GM23338 (cell line): ENCODE data around the gene ZCCHC12. TPM values are rescaled to one million over a fixed set of nuclear protein-coding genes. Genes with fewer than 3 reads are reported as not detected.

Experiments
- ATAC-seq: fragments of 200-7000 bp; cut with Tn5 transposase; 3 replicates; pipeline ENCODE4 v1.9.1; 2020
- DNase-seq: peaks from one replicate; pipeline ENCODE4 v3.0.0-alpha.2; 2015; ENCODE audit warnings: low spot score
- H2AFZ ChIP-seq: fragments of 200-600 bp; sonication (generic); 2 replicates; pipeline ENCODE4 v1.8.0; 2016; ENCODE audit warnings: antibody characterized with exemption, mild to moderate bottlenecking, moderate library complexity
- H3F3A ChIP-seq: fragments of 200-600 bp; sonication (generic); replicated peaks from 2 replicates; pipeline ENCODE4 v1.8.0; 2017; ENCODE audit warnings: antibody characterized with exemption, mixed run types, low read depth
- H3K27ac ChIP-seq: fragments of 200-600 bp; sonication (generic); 2 replicates; pipeline ENCODE4 v1.6.1; 2016; ENCODE audit warnings: low read depth
- H3K27me3 ChIP-seq: fragments of 200-600 bp; sonication (generic); 2 replicates; pipeline ENCODE4 v1.8.0; 2016; ENCODE audit warnings: mild to moderate bottlenecking, mixed run types, moderate library complexity; ENCODE audit not compliant: insufficient read depth
- H3K36me3 ChIP-seq: fragments of 200-600 bp; sonication (generic); 2 replicates; pipeline ENCODE4 v1.8.0; 2016; ENCODE audit warnings: mild to moderate bottlenecking; ENCODE audit not compliant: insufficient read depth
- H3K4me1 ChIP-seq: fragments of 200-600 bp; sonication (generic); 2 replicates; pipeline ENCODE4 v1.8.0; 2016; ENCODE audit warnings: mild to moderate bottlenecking, moderate library complexity; ENCODE audit not compliant: insufficient read depth
- H3K4me2 ChIP-seq: fragments of 200-600 bp; sonication (generic); 2 replicates; pipeline ENCODE4 v1.7.1; 2017; ENCODE audit warnings: mixed run types
- H3K4me3 ChIP-seq: fragments of 200-600 bp; sonication (generic); 2 replicates; pipeline ENCODE4 v1.6.1; 2016; ENCODE audit warnings: mixed run types
- H3K79me2 ChIP-seq: fragments of 200-600 bp; sonication (generic); replicated peaks from 2 replicates; pipeline ENCODE4 v1.8.0; 2017; ENCODE audit warnings: mild to moderate bottlenecking; ENCODE audit not compliant: insufficient read depth
- H3K9me2 ChIP-seq: fragments of 200-600 bp; sonication (generic); 2 replicates; pipeline ENCODE4 v1.8.0; 2017; ENCODE audit not compliant: insufficient read depth
- H4K20me1 ChIP-seq: fragments of 200-600 bp; sonication (generic); replicated peaks from 2 replicates; pipeline ENCODE4 v1.8.0; 2017; ENCODE audit warnings: mild to moderate bottlenecking; ENCODE audit not compliant: insufficient read depth
- H3K27ac Mint-ChIP-seq: 2 replicates; pipeline ENCODE4 v1.8.0; 2020; ENCODE audit warnings: inconsistent platforms, mild to moderate bottlenecking, moderate library complexity, mixed read lengths
- H3K27me3 Mint-ChIP-seq: 3 replicates; pipeline ENCODE4 v1.8.0; 2022; ENCODE audit warnings: low read depth, mild to moderate bottlenecking, moderate library complexity, mixed read lengths, inconsistent platforms; ENCODE audit not compliant: insufficient read depth, poor library complexity
- H3K36me3 Mint-ChIP-seq: 3 replicates; pipeline ENCODE4 v1.8.0; 2021; ENCODE audit warnings: low read depth, mild to moderate bottlenecking, inconsistent platforms, moderate library complexity, mixed read lengths
- H3K4me1 Mint-ChIP-seq: 3 replicates; pipeline ENCODE4 v1.8.0; 2020; ENCODE audit warnings: mild to moderate bottlenecking, inconsistent platforms, mixed read lengths
- H3K4me3 Mint-ChIP-seq: 3 replicates; pipeline ENCODE4 v1.8.0; 2021; ENCODE audit warnings: moderate library complexity, mild to moderate bottlenecking, inconsistent platforms, mixed read lengths
- H3K9me3 Mint-ChIP-seq: 3 replicates; pipeline ENCODE4 v1.8.0; 2020; ENCODE audit warnings: moderate library complexity, mild to moderate bottlenecking, inconsistent platforms, mixed read lengths
- ZNF114 ChIP-seq: fragments of 250-450 bp; sonication (Bioruptor Pico); IDR thresholded peaks from 2 replicates; pipeline ENCODE4 v1.5.0; 2020; ENCODE audit warnings: mild to moderate bottlenecking, moderate library complexity
- polyA plus RNA-seq: library from polyadenylated mRNA; unstranded; fragments of >200 nt; fragmentation: Nextera tagmentation; extraction: Ambion mirVana; gene quantifications from 2 replicates; pipeline ENCODE4 v1.2.1, GENCODE V29; 2016
- total RNA-seq: library from RNA; depleted of rRNA; stranded (reverse); fragments of >200 nt; shearing (Covaris generic); gene quantifications from 2 replicates; pipeline ENCODE4 v1.2.3, GENCODE V29; 2014
- TF ChIP-seq, protein P1 (sequence below): fragments of 250-450 bp; sonication (Bioruptor Pico); IDR thresholded peaks from 2 replicates; pipeline ENCODE4 v1.5.0; 2020; ENCODE audit warnings: mild to moderate bottlenecking, moderate library complexity
- TF ChIP-seq, protein P2 (sequence below), 2 experiments: fragments of 200-600 bp in 1 of 2; sonication (generic) in 1 of 2; conservative IDR thresholded peaks; 2 replicates each; pipeline versions ENCODE4 v1.5.1 to v1.6.1; 2016 to 2017; ENCODE audit warnings: antibody characterized with exemption in 2 of 2, low read depth in 2 of 2, mild to moderate bottlenecking in 2 of 2, moderate library complexity in 1 of 2

The ZCCHC12 gene
- total and polyA plus RNA-seq, 2 experiments from 2014 or later, result 0.32 to 0.38 TPM

DNA sequence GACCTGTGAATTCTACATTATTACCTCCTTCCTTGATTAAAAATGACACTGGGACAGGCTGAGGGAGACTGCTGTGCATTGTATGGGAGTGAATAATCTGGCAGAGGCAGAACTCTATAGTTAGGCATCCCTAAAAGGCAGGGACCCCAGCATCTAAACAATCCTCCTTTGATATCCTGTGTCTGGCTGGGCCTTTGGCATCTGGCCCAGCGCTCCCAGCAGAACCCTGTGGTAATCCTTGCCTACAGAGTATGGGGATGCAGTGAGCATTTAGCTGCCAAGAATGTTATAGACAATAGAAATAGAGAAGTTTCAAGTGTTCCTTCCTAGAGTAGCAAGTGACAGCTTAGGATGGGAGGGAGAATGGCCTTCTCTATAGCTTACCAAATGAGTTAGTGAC, 38.5 kb downstream of the ZCCHC12 start (continued):
- TF ChIP-seq, protein P1, sequence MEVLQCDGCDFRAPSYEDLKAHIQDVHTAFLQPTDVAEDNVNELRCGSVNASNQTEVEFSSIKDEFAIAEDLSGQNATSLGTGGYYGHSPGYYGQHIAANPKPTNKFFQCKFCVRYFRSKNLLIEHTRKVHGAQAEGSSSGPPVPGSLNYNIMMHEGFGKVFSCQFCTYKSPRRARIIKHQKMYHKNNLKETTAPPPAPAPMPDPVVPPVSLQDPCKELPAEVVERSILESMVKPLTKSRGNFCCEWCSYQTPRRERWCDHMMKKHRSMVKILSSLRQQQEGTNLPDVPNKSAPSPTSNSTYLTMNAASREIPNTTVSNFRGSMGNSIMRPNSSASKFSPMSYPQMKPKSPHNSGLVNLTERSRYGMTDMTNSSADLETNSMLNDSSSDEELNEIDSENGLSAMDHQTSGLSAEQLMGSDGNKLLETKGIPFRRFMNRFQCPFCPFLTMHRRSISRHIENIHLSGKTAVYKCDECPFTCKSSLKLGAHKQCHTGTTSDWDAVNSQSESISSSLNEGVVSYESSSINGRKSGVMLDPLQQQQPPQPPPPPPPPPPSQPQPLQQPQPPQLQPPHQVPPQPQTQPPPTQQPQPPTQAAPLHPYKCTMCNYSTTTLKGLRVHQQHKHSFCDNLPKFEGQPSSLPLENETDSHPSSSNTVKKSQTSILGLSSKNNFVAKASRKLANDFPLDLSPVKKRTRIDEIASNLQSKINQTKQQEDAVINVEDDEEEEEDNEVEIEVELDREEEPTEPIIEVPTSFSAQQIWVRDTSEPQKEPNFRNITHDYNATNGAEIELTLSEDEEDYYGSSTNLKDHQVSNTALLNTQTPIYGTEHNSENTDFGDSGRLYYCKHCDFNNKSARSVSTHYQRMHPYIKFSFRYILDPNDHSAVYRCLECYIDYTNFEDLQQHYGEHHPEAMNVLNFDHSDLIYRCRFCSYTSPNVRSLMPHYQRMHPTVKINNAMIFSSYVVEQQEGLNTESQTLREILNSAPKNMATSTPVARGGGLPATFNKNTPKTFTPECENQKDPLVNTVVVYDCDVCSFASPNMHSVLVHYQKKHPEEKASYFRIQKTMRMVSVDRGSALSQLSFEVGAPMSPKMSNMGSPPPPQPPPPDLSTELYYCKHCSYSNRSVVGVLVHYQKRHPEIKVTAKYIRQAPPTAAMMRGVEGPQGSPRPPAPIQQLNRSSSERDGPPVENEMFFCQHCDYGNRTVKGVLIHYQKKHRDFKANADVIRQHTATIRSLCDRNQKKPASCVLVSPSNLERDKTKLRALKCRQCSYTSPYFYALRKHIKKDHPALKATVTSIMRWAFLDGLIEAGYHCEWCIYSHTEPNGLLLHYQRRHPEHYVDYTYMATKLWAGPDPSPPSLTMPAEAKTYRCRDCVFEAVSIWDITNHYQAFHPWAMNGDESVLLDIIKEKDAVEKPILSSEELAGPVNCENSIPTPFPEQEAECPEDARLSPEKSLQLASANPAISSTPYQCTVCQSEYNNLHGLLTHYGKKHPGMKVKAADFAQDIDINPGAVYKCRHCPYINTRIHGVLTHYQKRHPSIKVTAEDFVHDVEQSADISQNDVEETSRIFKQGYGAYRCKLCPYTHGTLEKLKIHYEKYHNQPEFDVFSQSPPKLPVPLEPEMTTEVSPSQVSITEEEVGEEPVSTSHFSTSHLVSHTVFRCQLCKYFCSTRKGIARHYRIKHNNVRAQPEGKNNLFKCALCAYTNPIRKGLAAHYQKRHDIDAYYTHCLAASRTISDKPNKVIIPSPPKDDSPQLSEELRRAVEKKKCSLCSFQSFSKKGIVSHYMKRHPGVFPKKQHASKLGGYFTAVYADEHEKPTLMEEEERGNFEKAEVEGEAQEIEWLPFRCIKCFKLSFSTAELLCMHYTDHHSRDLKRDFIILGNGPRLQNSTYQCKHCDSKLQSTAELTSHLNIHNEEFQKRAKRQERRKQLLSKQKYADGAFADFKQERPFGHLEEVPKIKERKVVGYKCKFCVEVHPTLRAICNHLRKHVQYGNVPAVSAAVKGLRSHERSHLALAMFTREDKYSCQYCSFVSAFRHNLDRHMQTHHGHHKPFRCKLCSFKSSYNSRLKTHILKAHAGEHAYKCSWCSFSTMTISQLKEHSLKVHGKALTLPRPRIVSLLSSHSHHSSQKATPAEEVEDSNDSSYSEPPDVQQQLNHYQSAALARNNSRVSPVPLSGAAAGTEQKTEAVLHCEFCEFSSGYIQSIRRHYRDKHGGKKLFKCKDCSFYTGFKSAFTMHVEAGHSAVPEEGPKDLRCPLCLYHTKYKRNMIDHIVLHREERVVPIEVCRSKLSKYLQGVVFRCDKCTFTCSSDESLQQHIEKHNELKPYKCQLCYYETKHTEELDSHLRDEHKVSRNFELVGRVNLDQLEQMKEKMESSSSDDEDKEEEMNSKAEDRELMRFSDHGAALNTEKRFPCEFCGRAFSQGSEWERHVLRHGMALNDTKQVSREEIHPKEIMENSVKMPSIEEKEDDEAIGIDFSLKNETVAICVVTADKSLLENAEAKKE, result no peak

DNA sequence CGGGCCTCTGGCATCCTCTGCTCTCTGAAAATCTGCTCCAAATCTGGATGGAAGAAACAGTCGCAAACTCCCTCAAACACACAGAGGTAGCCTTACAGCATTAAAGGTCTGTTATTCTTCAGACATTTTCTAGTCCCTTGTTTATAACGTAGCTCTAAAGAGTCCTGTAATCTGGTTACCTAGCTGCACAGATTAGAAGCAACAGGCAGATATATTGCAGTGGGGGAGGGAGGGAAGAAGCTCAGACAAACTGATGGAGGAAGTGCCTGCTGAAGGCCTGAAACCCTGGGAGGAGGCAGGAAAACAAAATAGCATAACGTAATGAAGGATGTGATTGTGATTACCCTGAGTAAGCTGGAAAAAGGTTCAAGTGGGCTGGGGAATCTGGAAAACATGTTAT, 39.4 kb downstream of the ZCCHC12 start:
- Histone ChIP-seq H3K36me3 (no peaks in the 10 kb centered on the region), H3K79me2 (no peaks in the 10 kb centered on the region), H3K4me3 (no peak overlapping the region), H4K20me1 (no peaks in the 10 kb centered on the region), H3K4me1 (no peaks in the 10 kb centered on the region), H3K27me3 (no peaks in the 10 kb centered on the region), H3F3A (no peaks in the 10 kb centered on the region), H3K4me2 (no peak overlapping the region), H3K27ac (no peak overlapping the region), H2AFZ (no peak overlapping the region), H3K9me2 (no peaks in the 10 kb centered on the region)
- ATAC-seq, result no peak
- no peak overlapping the region for H3K4me3 Mint-ChIP-seq
- TF ChIP-seq ZNF114 (CRISPR knock-in tag), result no peak
- TF ChIP-seq, protein P2, sequence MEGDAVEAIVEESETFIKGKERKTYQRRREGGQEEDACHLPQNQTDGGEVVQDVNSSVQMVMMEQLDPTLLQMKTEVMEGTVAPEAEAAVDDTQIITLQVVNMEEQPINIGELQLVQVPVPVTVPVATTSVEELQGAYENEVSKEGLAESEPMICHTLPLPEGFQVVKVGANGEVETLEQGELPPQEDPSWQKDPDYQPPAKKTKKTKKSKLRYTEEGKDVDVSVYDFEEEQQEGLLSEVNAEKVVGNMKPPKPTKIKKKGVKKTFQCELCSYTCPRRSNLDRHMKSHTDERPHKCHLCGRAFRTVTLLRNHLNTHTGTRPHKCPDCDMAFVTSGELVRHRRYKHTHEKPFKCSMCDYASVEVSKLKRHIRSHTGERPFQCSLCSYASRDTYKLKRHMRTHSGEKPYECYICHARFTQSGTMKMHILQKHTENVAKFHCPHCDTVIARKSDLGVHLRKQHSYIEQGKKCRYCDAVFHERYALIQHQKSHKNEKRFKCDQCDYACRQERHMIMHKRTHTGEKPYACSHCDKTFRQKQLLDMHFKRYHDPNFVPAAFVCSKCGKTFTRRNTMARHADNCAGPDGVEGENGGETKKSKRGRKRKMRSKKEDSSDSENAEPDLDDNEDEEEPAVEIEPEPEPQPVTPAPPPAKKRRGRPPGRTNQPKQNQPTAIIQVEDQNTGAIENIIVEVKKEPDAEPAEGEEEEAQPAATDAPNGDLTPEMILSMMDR (conservative IDR thresholded peaks at IDR 0.05; ENCODE audit: low read depth in 2 of 2), result no peak
- no peaks in the 10 kb centered on the region for H3K36me3 Mint-ChIP-seq
- H3K9me3 Mint-ChIP-seq, result no peaks in the 10 kb centered on the region
- H3K4me1 Mint-ChIP-seq, result peaks cover 5% of the 10 kb centered on the region; the same call in 2 of the 3 replicates
- no peak for DNase-seq
- peaks cover 4% of the 10 kb centered on the region for H3K27me3 Mint-ChIP-seq
- H3K27ac Mint-ChIP-seq, result no peak overlapping the region
